Liver (tissue), 9 donors: ENCODE results near the gene GATC. TPM values are rescaled to one million over a fixed set of nuclear protein-coding genes. Genes with fewer than 3 reads are reported as not detected.
A peak's percentile ranks its signal among the peaks of the same experiment; 100 is the strongest.
"Not testable (repeated sequence)": the region's sequence is repeated elsewhere in the genome, so short reads cannot be mapped to it uniquely, and the experiment has no call there.

Source experiments
- DNase-seq: peaks from one replicate; pipeline ENCODE4 v3.0.0-alpha.2; 2017; ENCODE audit warnings: low spot score
- H3K27ac ChIP-seq, 2 donors: one replicate each; pipeline ENCODE4 v1.7.0; 2013; ENCODE audit warnings: inconsistent platforms in 2 of 2, low read length in 2 of 2, control low read depth in 1 of 2, low read depth in 1 of 2, mild to moderate bottlenecking in 1 of 2
- H3K27me3 ChIP-seq, 4 donors: one replicate each; pipeline versions ENCODE4 v1.6.1 to v1.7.0; 2013; ENCODE audit warnings: low read length in 3 of 4, inconsistent platforms in 1 of 4, mild to moderate bottlenecking in 1 of 4, moderate library complexity in 1 of 4; ENCODE audit not compliant: control insufficient read depth in 4 of 4, insufficient read depth in 4 of 4
- H3K36me3 ChIP-seq, 4 donors: one replicate each; pipeline versions ENCODE4 v1.6.1 to v1.7.0; 2013; ENCODE audit warnings: low read length in 3 of 4, mild to moderate bottlenecking in 3 of 4, low read depth in 1 of 4, moderate library complexity in 1 of 4; ENCODE audit not compliant: control insufficient read depth in 4 of 4, insufficient read depth in 3 of 4
- H3K4me1 ChIP-seq, 4 donors: one replicate each; pipeline versions ENCODE4 v1.6.1 to v1.7.0; 2013; ENCODE audit warnings: low read length in 3 of 4, mild to moderate bottlenecking in 3 of 4, moderate library complexity in 1 of 4; ENCODE audit not compliant: control insufficient read depth in 4 of 4, insufficient read depth in 4 of 4
- H3K4me3 ChIP-seq, 3 donors: one replicate each; pipeline versions ENCODE4 v1.6.1 to v1.7.0; 2013; ENCODE audit warnings: low read length in 3 of 3, control low read depth in 1 of 3, low read depth in 1 of 3, mild to moderate bottlenecking in 1 of 3
- H3K9ac ChIP-seq, 2 donors: one replicate each; pipeline ENCODE4 v1.7.0; 2013; ENCODE audit warnings: low read length in 2 of 2, mild to moderate bottlenecking in 2 of 2, moderate library complexity in 2 of 2, control low read depth in 1 of 2, low read depth in 1 of 2
- H3K9me3 ChIP-seq, 4 donors: one replicate each; pipeline versions ENCODE4 v1.6.1 to v1.7.0; 2013; ENCODE audit warnings: low read length in 3 of 4; ENCODE audit not compliant: control insufficient read depth in 4 of 4
- CTCF ChIP-seq: fragments of 150-350 bp; IDR thresholded peaks from 2 replicates; pipeline ENCODE4 v1.5.1; 2017; ENCODE audit warnings: improper control_type of control experiment, low read depth, low read length; ENCODE audit not compliant: missing input control
- FOXA2 ChIP-seq: IDR thresholded peaks from 2 replicates; pipeline ENCODE4 v1.6.1; 2016; ENCODE audit warnings: antibody characterized with exemption
- HNF4A ChIP-seq, 2 donors: conservative IDR thresholded peaks; 2 replicates each; pipeline ENCODE4 v1.6.1; 2016; ENCODE audit warnings: antibody characterized with exemption in 2 of 2, mild to moderate bottlenecking in 2 of 2
- HNF4G ChIP-seq: IDR thresholded peaks from 2 replicates; pipeline ENCODE4 v1.6.1; 2016; ENCODE audit warnings: antibody characterized with exemption
- JUND ChIP-seq, 2 donors: IDR thresholded peaks; 2 replicates each; pipeline ENCODE4 v1.6.1; 2016; ENCODE audit warnings: antibody characterized with exemption in 2 of 2
- RXRA ChIP-seq, 2 donors: IDR thresholded peaks; 2 replicates each; pipeline ENCODE4 v1.6.1; 2017 to 2018; ENCODE audit warnings: antibody characterized with exemption in 2 of 2, mild to moderate bottlenecking in 1 of 2
- WGBS: extraction: QIAGEN DNeasy Blood & Tissue Kit; methylation state at CpG from one replicate; pipeline ENCODE4 v1.1.7; 2013; 5-methylcytosine and 5-hydroxymethylcytosine counted together
- polyA plus RNA-seq, 2 donors: library from polyadenylated mRNA; stranded (reverse) in 1 of 2; unstranded in 1 of 2; fragments of 200-250 nt in 1 of 2; fragments of >200 nt in 1 of 2; fragmentation: Nextera tagmentation in 1 of 2; extraction: Ambion mirVana in 1 of 2; gene quantifications; one replicate each; pipeline versions ENCODE4 v1.2.1 to v1.2.3, GENCODE V29; 2013 to 2015
- total RNA-seq, 2 donors: library from RNA; depleted of rRNA; stranded (reverse); fragments of >200 nt; gene quantifications; one replicate each; pipeline ENCODE4 v1.2.3, GENCODE V29; 2014
- donor health status: healthy.
- donor health status: healthy.
- donor health status: healthy.
- donor health status: healthy.
- donor health status: healthy.

GATC gene
- total and polyA plus RNA-seq, 4 donors, result 8.9 to 15.5 (median 13.3) TPM

- TF ChIP-seq CTCF, result no peak
- DNase-seq, result no peak
- H3K27me3 ChIP-seq, result no peaks in the 10 kb centered on the region
- no peak overlapping the region for H3K9ac ChIP-seq
- H3K4me3 ChIP-seq, result no peak overlapping the region
- no peaks in the 10 kb centered on the region for H3K9me3 ChIP-seq
- H3K36me3 ChIP-seq, result peaks cover 8 to 19% (median 12%) of the 10 kb centered on the region in 4 donors
- H3K27ac ChIP-seq, result no peak overlapping the region
- peaks cover 3 to 31% (median 24%) of the 10 kb centered on the region in 4 donors for H3K4me1 ChIP-seq
- 93% methylated on average over 2 of the region's 2 CpGs for WGBS
These were observed 1.6 kb upstream of the GATC start for GRCh38 chr12:120444676-120445075.

- Histone ChIP-seq H3K4me1 (peaks cover 3 to 31% (median 23%) of the 10 kb centered on the region in 4 donors), H3K36me3 (peaks cover 5 to 12% (median 8%) of the 10 kb centered on the region in 4 donors), H3K27ac (peak overlapping the region; percentile 83 to 87), H3K4me3 (peak overlapping the region; percentile 64 to 100 (median 87)), H3K9ac (peak overlapping the region; percentile 33 to 88)
- not testable (repeated sequence) for H3K27me3 ChIP-seq, H3K9me3 ChIP-seq, DNase-seq
- 4% methylated on average over 17 of the region's 17 CpGs for WGBS
These were observed 567 bp downstream of the GATC start for GRCh38 chr12:120446844-120447178.

GRCh38 chr12:120447992-120448391 lies 1.7 kb downstream of the GATC start:
- H3K4me3 ChIP-seq, result no peak overlapping the region
- H3K27me3 ChIP-seq, result no peaks in the 10 kb centered on the region
- H3K36me3 ChIP-seq, result peaks cover 5 to 9% (median 6%) of the 10 kb centered on the region in 4 donors
- TF ChIP-seq JUND (IDR thresholded peaks at IDR 0.05) (no peak), RXRA (IDR thresholded peaks at IDR 0.05) (no peak), HNF4G (no peak)
- DNase-seq, result no peak
- peaks cover 3 to 39% (median 26%) of the 10 kb centered on the region in 4 donors for H3K4me1 ChIP-seq
- no peak overlapping the region for H3K9ac ChIP-seq
- WGBS, result 97% methylated on average over 4 of the region's 4 CpGs
- H3K9me3 ChIP-seq, result no peaks in the 10 kb centered on the region
- H3K27ac ChIP-seq, result no peak overlapping the region

- Histone ChIP-seq H3K4me1 (peaks cover 0 to 24% (median 14%) of the 10 kb centered on the region in 4 donors), H3K36me3 (peaks cover 4 to 18% (median 13%) of the 10 kb centered on the region in 4 donors)
- not testable (repeated sequence) for DNase-seq, H3K9me3 ChIP-seq, H3K27me3 ChIP-seq, H3K27ac ChIP-seq, H3K9ac ChIP-seq, H3K4me3 ChIP-seq
- 81% methylated on average over 5 of the region's 5 CpGs for WGBS
These were observed 6.3 kb downstream of the GATC start for GRCh38 chr12:120452524-120452923.

GRCh38 chr12:120453060-120453750 lies 7.0 kb downstream of the GATC start:
- Histone ChIP-seq H3K4me1 (peaks cover 0 to 19% (median 10%) of the 10 kb centered on the region in 4 donors), H3K36me3 (peaks cover 4 to 21% (median 15%) of the 10 kb centered on the region in 4 donors), H3K27me3 (no peaks in the 10 kb centered on the region), H3K9me3 (no peaks in the 10 kb centered on the region), H3K9ac (no peak overlapping the region), H3K4me3 (no peak overlapping the region), H3K27ac (no peak overlapping the region)
- TF ChIP-seq HNF4A (conservative IDR thresholded peaks at IDR 0.05) (peak; percentile 3 to 7), FOXA2 (no peak)
- DNase-seq, result no peak
- 72% methylated on average over 3 of the region's 3 CpGs for WGBS
